ENCODE measurements around the gene NRDC. TPM values are rescaled to one million over a fixed set of nuclear protein-coding genes. Genes with fewer than 3 reads are reported as not detected.

NRDC gene
- total and polyA plus RNA-seq, 10 of the 15 experiments (the other 5 are each of a cell fraction or from before 2014, with no cell fraction given), result 50.1 to 134 (median 90.4) TPM

GRCh38 chr1:51794260-51794659, 84.3 kb downstream of the NRDC start (continued):
- TF ChIP-seq RAD51 (IDR thresholded peaks at IDR 0.05) (no peak), RCOR1 (conservative IDR thresholded peaks at IDR 0.05; ENCODE audit: low read depth, low read length) (no peak), IKZF1 (conservative IDR thresholded peaks at IDR 0.05) (no peak), SIN3A (IDR thresholded peaks at IDR 0.05; ENCODE audit: low read depth, low read length) (no peak), HDGF (IDR thresholded peaks at IDR 0.05) (no peak), CREM (IDR thresholded peaks at IDR 0.05; ENCODE audit: low read depth) (no peak), RELB (IDR thresholded peaks at IDR 0.05; ENCODE audit: low read depth) (no peak), MAX (IDR thresholded peaks at IDR 0.05; ENCODE audit: low read depth, low read length) (no peak), RAD21 (IDR thresholded peaks at IDR 0.05; ENCODE audit: insufficient read depth, low read depth, low read length) (no peak), E2F8 (IDR thresholded peaks at IDR 0.05; ENCODE audit: low read depth, partially characterized antibody) (no peak), SREBF1 (IDR thresholded peaks at IDR 0.05; ENCODE audit: low read length) (no peak), TCF12 (IDR thresholded peaks at IDR 0.05; ENCODE audit: low read depth, low read length) (no peak)

All from GM12878 (cell line).